Brain microvascular endothelial cell (primary cell): ENCODE results near the gene FABP3.

Source experiments
- DNase-seq: peaks from one replicate; pipeline ENCODE4 v3.0.0-alpha.2; 2020
- H3K27ac ChIP-seq: fragments of 250-450 bp; sonication (Bioruptor Pico); 2 replicates; pipeline ENCODE4 v1.5.1; 2020; ENCODE audit warnings: mild to moderate bottlenecking, moderate library complexity
- H3K27me3 ChIP-seq: fragments of 250-450 bp; sonication (Bioruptor Pico); replicated peaks from 2 replicates; pipeline ENCODE4 v1.5.1; 2020; ENCODE audit warnings: mild to moderate bottlenecking
- H3K36me3 ChIP-seq: fragments of 250-450 bp; sonication (Bioruptor Pico); replicated peaks from 2 replicates; pipeline ENCODE4 v1.5.1; 2020; ENCODE audit warnings: mild to moderate bottlenecking
- H3K4me3 ChIP-seq: 2 replicates; pipeline ENCODE4 v1.5.1; 2011; ENCODE audit warnings: low read depth, mild to moderate bottlenecking, control low read depth, low read length, moderate library complexity
- CTCF ChIP-seq: IDR thresholded peaks from 2 replicates; pipeline ENCODE4 v1.5.1; 2011; ENCODE audit warnings: low read depth, mild to moderate bottlenecking, moderate library complexity, low read length, control low read depth, inconsistent platforms; ENCODE audit errors: missing control alignments
- in situ Hi-C: cut with HindIII; loops from 2 replicates; pipeline ENCODE4 v1.10.0; 2017; ENCODE audit warnings: low sequenced_read_pairs, low pct_ligation_motif_present

Gene FABP3

DNA sequence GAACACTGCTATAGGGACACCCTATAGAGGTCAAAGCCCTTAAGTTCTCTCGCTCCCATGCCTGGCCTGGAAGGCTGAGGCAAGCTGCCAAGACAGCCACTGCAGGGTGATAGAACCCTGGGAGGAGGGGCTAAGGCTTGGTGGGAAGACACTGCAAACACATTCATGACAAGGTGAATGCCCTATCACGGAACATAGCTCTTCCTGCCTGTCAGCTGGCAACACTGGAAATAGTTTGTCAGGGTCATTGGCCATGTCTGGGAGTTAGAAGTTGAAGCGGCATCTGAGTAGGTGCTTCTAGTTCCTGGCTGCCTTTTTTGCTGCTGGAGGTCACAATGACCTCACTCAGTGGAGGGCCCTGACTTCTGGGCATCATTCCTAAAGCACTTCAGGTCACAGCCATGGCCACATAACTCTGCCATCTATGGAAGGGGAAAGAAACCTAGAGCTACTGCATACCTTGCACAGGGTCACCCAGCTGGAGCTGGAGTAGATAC is 4.2 kb downstream of the FABP3 start:
- peaks cover 16% of the 10 kb centered on the region for H3K36me3 ChIP-seq
- H3K27ac ChIP-seq: no peak overlapping the region
- in situ Hi-C loops: no loop called here
- no peaks in the 10 kb centered on the region for H3K27me3 ChIP-seq
- TF ChIP-seq CTCF: no peak
- no peak overlapping the region for H3K4me3 ChIP-seq
- DNase-seq: no peak

- Histone ChIP-seq H3K4me3 (no peak overlapping the region), H3K27ac (no peak overlapping the region), H3K36me3 (peaks cover 20% of the 10 kb centered on the region), H3K27me3 (no peaks in the 10 kb centered on the region)
- in situ Hi-C loops: no loop called here
- no peak for DNase-seq
- no peak for TF ChIP-seq CTCF
Observed at GRCh38 chr1:31366796-31367195, 6.1 kb downstream of the FABP3 start.

- H3K36me3 ChIP-seq: peaks cover 24% of the 10 kb centered on the region
- no peak overlapping the region for H3K4me3 ChIP-seq
- no peak for DNase-seq
- no peak overlapping the region for H3K27ac ChIP-seq
- no peaks in the 10 kb centered on the region for H3K27me3 ChIP-seq
- no peak for TF ChIP-seq CTCF
- in situ Hi-C loops: no loop called here
Observed at GRCh38 chr1:31364561-31365250, 8.2 kb downstream of the FABP3 start.

DNA sequence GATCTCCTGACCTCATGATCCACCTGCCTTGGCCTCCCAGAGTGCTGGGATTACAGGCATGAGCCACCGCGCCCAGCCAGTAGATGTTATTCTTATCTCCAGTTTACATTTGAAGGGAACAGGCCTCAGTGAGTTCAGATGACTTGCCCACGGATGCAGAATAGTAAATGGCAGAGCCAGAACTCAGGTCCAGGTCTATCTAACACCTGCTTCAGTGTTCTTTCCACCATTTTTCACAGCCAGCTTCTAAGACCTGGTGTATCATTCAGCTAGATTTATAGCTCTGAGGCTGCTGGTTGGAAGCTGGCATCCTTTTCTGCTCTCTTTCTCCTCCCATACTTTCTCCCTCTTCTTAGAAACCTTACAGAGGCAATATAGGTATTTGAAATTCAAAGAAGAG is 10.8 kb downstream of the FABP3 start:
- Histone ChIP-seq H3K4me3 (no peak overlapping the region), H3K27ac (no peak overlapping the region), H3K27me3 (no peaks in the 10 kb centered on the region), H3K36me3 (peaks cover 24% of the 10 kb centered on the region)
- no peak for DNase-seq
- no peak for TF ChIP-seq CTCF
- in situ Hi-C loops: no loop called here

GRCh38 chr1:31361607-31362006 is 11.3 kb downstream of the FABP3 start:
- no peak overlapping the region for H3K27ac ChIP-seq
- peaks cover 23% of the 10 kb centered on the region for H3K36me3 ChIP-seq
- TF ChIP-seq CTCF: no peak

DNA sequence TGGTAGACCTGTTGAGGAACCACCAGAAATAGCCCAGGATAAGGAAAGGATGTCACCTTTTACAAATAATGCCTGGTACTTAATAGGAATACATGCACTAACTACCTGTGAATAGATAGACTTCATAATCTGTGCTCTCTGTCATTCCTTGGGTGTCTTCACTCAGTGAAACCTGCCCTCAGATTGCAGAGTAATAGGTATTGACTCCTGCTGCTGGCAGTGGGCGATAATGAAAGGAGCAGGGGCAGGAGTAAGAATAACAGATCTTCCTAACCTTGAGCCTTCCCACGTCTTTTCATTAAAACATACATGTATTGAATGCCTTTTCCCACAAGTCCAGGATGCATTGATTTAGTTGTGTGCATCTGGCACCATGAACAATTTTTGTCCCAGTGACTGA is 16.4 kb downstream of the FABP3 start:
- Histone ChIP-seq H3K36me3 (peaks cover 17% of the 10 kb centered on the region), H3K4me3 (no peak overlapping the region), H3K27me3 (no peaks in the 10 kb centered on the region), H3K27ac (no peak overlapping the region)
- TF ChIP-seq CTCF: no peak
- in situ Hi-C loops: no loop called here
- DNase-seq: no peak

More at GRCh38 chr1:31361607-31362006, 11.3 kb downstream of the FABP3 start:
- Histone ChIP-seq H3K4me3 (no peak overlapping the region), H3K27me3 (no peaks in the 10 kb centered on the region)
- in situ Hi-C loops: no loop called here
- no peak for DNase-seq
